Right lobe of liver (tissue), 6 donors: Measurements from ENCODE around the gene FAM136A. TPM values are rescaled to one million over a fixed set of nuclear protein-coding genes. Genes with fewer than 3 reads are reported as not detected.

Experiments used
- ATAC-seq, 4 donors: fragments of 200-7000 bp; cut with Tn5 transposase; one replicate each; pipeline ENCODE4 v1.9.1; 2020; ENCODE audit warnings: mild to moderate bottlenecking in 4 of 4, moderate library complexity in 4 of 4
- DNase-seq, 3 donors: peaks; one replicate each; pipeline ENCODE4 v3.0.0-alpha.2; 2020
- H3K27ac ChIP-seq, 3 donors: fragments of 200-600 bp; one replicate each; pipeline ENCODE4 v1.8.0; 2022
- H3K27me3 ChIP-seq, 2 donors: fragments of 200-600 bp; one replicate each; pipeline ENCODE4 v1.8.0; 2022
- H3K36me3 ChIP-seq, 4 donors: fragments of 200-600 bp; sonication (generic) in 1 of 4; one replicate each; pipeline versions ENCODE4 v1.5.1 to v1.8.0; 2017 to 2022; ENCODE audit warnings: control low read depth in 1 of 4
- H3K4me1 ChIP-seq, 4 donors: fragments of 200-600 bp; sonication (generic) in 1 of 4; one replicate each; pipeline versions ENCODE4 v1.5.1 to v1.8.0; 2017 to 2022; ENCODE audit warnings: control low read depth in 1 of 4
- H3K4me3 ChIP-seq, 3 donors: fragments of 200-600 bp; one replicate each; pipeline ENCODE4 v1.8.0; 2022
- H3K9me3 ChIP-seq, 4 donors: fragments of 200-600 bp; sonication (generic) in 1 of 4; one replicate each; pipeline versions ENCODE4 v1.5.1 to v1.8.0; 2017 to 2022; ENCODE audit warnings: control low read depth in 1 of 4
- POLR2A ChIP-seq: fragments of 450-650 bp; IDR thresholded peaks from one replicate; pipeline ENCODE4 v1.6.1; 2017; ENCODE audit warnings: antibody characterized with exemption, mild to moderate bottlenecking
- WGBS: methylation state at CpG from one replicate; pipeline ENCODE4 v1.1.6; 2018; ENCODE audit warnings: low coverage, low lambda C conversion rate; ENCODE audit not compliant: insufficient coverage; ENCODE audit errors: missing lambda C conversion rate; 5-methylcytosine and 5-hydroxymethylcytosine counted together
- intact Hi-C, 2 donors: fragments of 100-400 bp; cut with DNase I; formaldehyde crosslinking; loops; one replicate each; pipeline versions ENCODE4 v1.11.2 to v1.14.1; 2022
- total RNA-seq, 6 experiments: library from RNA; depleted of rRNA in 2 of 6; stranded (reverse); fragments of >200 nt in 2 of 6; fragmentation: NEBNext Ultra II Directional in 3 of 6; extraction: Animal tissue kit (Norgen Biotek cat#: 25700) in 3 of 6; gene quantifications; one replicate each; pipeline versions ENCODE4 v1.1.0 to v1.2.4, GENCODE V29; 2016 to 2023
- TF ChIP-seq, protein P1 (sequence below), 4 donors: fragments of 200-600 bp in 3 of 4; fragments of 450-650 bp in 1 of 4; IDR thresholded peaks; one replicate each; pipeline versions ENCODE4 v1.5.1 to v1.8.0; 2016 to 2022; ENCODE audit warnings: antibody characterized with exemption in 4 of 4, mild to moderate bottlenecking in 2 of 4
- donor health status: DM: no; HTN: yes; CAD: no.
- donor health status: DM: no; HTN: no; CAD: no.
- donor health status: DM: no; HTN: no; CAD: no.
- donor health status: DM: no; HTN: yes; CAD: no.
- donor health status: DM: no; HTN: yes; CAD: no.

Gene FAM136A
- total RNA-seq, 6 experiments from 2014 or later = 18.6 to 31.6 (median 21.1) TPM

- Histone ChIP-seq H3K9me3 (no peaks in the 10 kb centered on the region), H3K4me1 (no peaks in the 10 kb centered on the region), H3K27me3 (no peaks in the 10 kb centered on the region), H3K4me3 (no peak overlapping the region), H3K36me3 (no peaks in the 10 kb centered on the region), H3K27ac (no peak overlapping the region)
- no peak for TF ChIP-seq POLR2A
- TF ChIP-seq, protein P1, sequence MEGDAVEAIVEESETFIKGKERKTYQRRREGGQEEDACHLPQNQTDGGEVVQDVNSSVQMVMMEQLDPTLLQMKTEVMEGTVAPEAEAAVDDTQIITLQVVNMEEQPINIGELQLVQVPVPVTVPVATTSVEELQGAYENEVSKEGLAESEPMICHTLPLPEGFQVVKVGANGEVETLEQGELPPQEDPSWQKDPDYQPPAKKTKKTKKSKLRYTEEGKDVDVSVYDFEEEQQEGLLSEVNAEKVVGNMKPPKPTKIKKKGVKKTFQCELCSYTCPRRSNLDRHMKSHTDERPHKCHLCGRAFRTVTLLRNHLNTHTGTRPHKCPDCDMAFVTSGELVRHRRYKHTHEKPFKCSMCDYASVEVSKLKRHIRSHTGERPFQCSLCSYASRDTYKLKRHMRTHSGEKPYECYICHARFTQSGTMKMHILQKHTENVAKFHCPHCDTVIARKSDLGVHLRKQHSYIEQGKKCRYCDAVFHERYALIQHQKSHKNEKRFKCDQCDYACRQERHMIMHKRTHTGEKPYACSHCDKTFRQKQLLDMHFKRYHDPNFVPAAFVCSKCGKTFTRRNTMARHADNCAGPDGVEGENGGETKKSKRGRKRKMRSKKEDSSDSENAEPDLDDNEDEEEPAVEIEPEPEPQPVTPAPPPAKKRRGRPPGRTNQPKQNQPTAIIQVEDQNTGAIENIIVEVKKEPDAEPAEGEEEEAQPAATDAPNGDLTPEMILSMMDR (IDR thresholded peaks at IDR 0.05) = no peak
- ATAC-seq (no peak), DNase-seq (no peak)
- 81% methylated on average over 2 of the region's 2 CpGs for WGBS
- intact Hi-C loops = no loop called here
These were observed 20.7 kb upstream of the FAM136A start for GRCh38 chr2:70322518-70322917.

GRCh38 chr2:70321370-70321769 lies 19.5 kb upstream of the FAM136A start:
- H3K27me3 ChIP-seq = no peaks in the 10 kb centered on the region
- TF ChIP-seq POLR2A = no peak
- TF ChIP-seq, protein P1 (IDR thresholded peaks at IDR 0.05) = no peak
- 75% methylated on average over 6 of the region's 6 CpGs for WGBS

GRCh38 chr2:70314640-70315039 lies 12.8 kb upstream of the FAM136A start:
- Histone ChIP-seq H3K27me3 (no peaks in the 10 kb centered on the region), H3K9me3 (no peaks in the 10 kb centered on the region), H3K27ac (no peak overlapping the region), H3K36me3 (no peaks in the 10 kb centered on the region), H3K4me3 (no peak overlapping the region), H3K4me1 (no peaks in the 10 kb centered on the region)
- intact Hi-C loops = no loop called here
- ATAC-seq (no peak), DNase-seq (no peak)
- TF ChIP-seq POLR2A = no peak
- 79% methylated on average over 1 of the region's 1 CpG for WGBS

More at GRCh38 chr2:70321370-70321769, 19.5 kb upstream of the FAM136A start:
- Histone ChIP-seq H3K4me1 (no peaks in the 10 kb centered on the region), H3K9me3 (no peaks in the 10 kb centered on the region), H3K4me3 (no peak overlapping the region), H3K27ac (no peak overlapping the region), H3K36me3 (no peaks in the 10 kb centered on the region)
- ATAC-seq (no peak), DNase-seq (no peak)
- intact Hi-C loops = no loop called here

- Histone ChIP-seq H3K9me3 (no peaks in the 10 kb centered on the region), H3K27ac (no peak overlapping the region), H3K36me3 (no peaks in the 10 kb centered on the region), H3K4me3 (no peak overlapping the region), H3K4me1 (no peaks in the 10 kb centered on the region), H3K27me3 (no peaks in the 10 kb centered on the region)
- TF ChIP-seq, protein P1 (IDR thresholded peaks at IDR 0.05) = no peak
- no peak for TF ChIP-seq POLR2A
- no peak for DNase-seq
- WGBS = 50% methylated on average over 1 of the region's 1 CpG
- intact Hi-C loops = no loop called here
- ATAC-seq = no peak
These were observed 10.7 kb upstream of the FAM136A start for GRCh38 chr2:70312560-70312959.

DNA sequence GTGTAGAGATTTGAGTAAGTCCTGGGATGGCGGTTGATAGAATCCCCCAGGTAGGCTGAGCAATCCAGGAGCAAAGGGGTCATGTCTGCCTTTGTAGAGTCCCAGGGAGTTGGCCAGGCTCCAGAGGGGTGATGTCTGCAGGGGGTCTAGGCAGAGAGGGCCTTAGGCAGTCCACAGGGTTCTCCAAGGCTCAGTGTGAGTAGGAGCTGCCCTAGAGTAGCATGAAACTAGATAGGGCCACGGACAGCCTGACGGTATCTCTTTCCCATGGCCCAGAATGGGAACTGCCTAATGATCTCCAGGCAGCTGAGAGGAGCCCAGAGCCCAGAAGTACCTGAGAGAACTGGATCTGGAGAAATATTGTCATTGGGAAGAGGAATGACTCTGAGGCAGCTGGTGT lies 9.0 kb upstream of the FAM136A start:
- no peak overlapping the region for H3K27ac ChIP-seq
- no peaks in the 10 kb centered on the region for H3K4me1 ChIP-seq
- no peak overlapping the region for H3K4me3 ChIP-seq
- WGBS = 100% methylated on average over 1 of the region's 3 CpGs
- H3K9me3 ChIP-seq = no peaks in the 10 kb centered on the region
- no peaks in the 10 kb centered on the region for H3K36me3 ChIP-seq
- ATAC-seq (no peak), DNase-seq (no peak)
- intact Hi-C loops = no loop called here
- no peak for TF ChIP-seq POLR2A
- TF ChIP-seq, protein P1 (IDR thresholded peaks at IDR 0.05) = no peak
- no peaks in the 10 kb centered on the region for H3K27me3 ChIP-seq
